ENCODE results near the gene CLP1.
"Not testable (repeated sequence)": the region's sequence is repeated elsewhere in the genome, so short reads cannot be mapped to it uniquely, and the experiment has no call there.

The CLP1 gene

GRCh38 chr11:57647372-57647771, 10.2 kb upstream of the CLP1 start:
- Histone ChIP-seq H3K27me3 (ENCODE audit: control insufficient read depth in 5 of 5, insufficient read depth in 4 of 5, low read length in 5 of 5) (peaks cover 33 to 48% (median 39%) of the 10 kb centered on the region in 5 donors), H3K9ac (ENCODE audit: low read length in 5 of 5) (no peak overlapping the region)

GRCh38 chr11:57647960-57648800, 9.4 kb upstream of the CLP1 start:
- no peaks in the 10 kb centered on the region for H3K9me3 ChIP-seq (ENCODE audit: control insufficient read depth in 5 of 5, low read length in 5 of 5)
- peaks cover 0 to 55% (median 41%) of the 10 kb centered on the region in 5 donors for H3K4me1 ChIP-seq (ENCODE audit: control insufficient read depth in 5 of 5, insufficient read depth in 5 of 5, low read length in 5 of 5)
- H3K27ac ChIP-seq (ENCODE audit: low read depth, low read length): no peak overlapping the region
- H3K36me3 ChIP-seq (ENCODE audit: control insufficient read depth in 5 of 5, insufficient read depth in 5 of 5, low read length in 5 of 5): no peaks in the 10 kb centered on the region
- peak overlapping the region in 1 of 5 donors; percentile 20 for H3K9ac ChIP-seq (ENCODE audit: low read length in 5 of 5)
- H3K4me3 ChIP-seq (ENCODE audit: low read depth in 1 of 5, low read length in 5 of 5): peak overlapping the region in 4 of 5 donors; percentile 45 to 64 (median 60)
- H3K27me3 ChIP-seq (ENCODE audit: control insufficient read depth in 5 of 5, insufficient read depth in 4 of 5, low read length in 5 of 5): peaks cover 33 to 48% (median 39%) of the 10 kb centered on the region in 5 donors

More at GRCh38 chr11:57647372-57647771, 10.2 kb upstream of the CLP1 start:
- Histone ChIP-seq H3K27ac (ENCODE audit: low read depth, low read length) (no peak overlapping the region), H3K4me3 (ENCODE audit: low read depth in 1 of 5, low read length in 5 of 5) (no peak overlapping the region), H3K4me1 (ENCODE audit: control insufficient read depth in 5 of 5, insufficient read depth in 5 of 5, low read length in 5 of 5) (peaks cover 0 to 49% (median 41%) of the 10 kb centered on the region in 5 donors), H3K9me3 (ENCODE audit: control insufficient read depth in 5 of 5, low read length in 5 of 5) (no peaks in the 10 kb centered on the region), H3K36me3 (ENCODE audit: control insufficient read depth in 5 of 5, insufficient read depth in 5 of 5, low read length in 5 of 5) (no peaks in the 10 kb centered on the region)

GRCh38 chr11:57648801-57649735, 8.5 kb upstream of the CLP1 start:
- H3K4me1 ChIP-seq (ENCODE audit: control insufficient read depth in 5 of 5, insufficient read depth in 5 of 5, low read length in 5 of 5): peaks cover 0 to 55% (median 41%) of the 10 kb centered on the region in 5 donors
- peak overlapping the region; percentile 45 to 64 (median 57) for H3K4me3 ChIP-seq (ENCODE audit: low read depth in 1 of 5, low read length in 5 of 5)
- H3K27ac ChIP-seq (ENCODE audit: low read depth, low read length): no peak overlapping the region
- no peaks in the 10 kb centered on the region for H3K9me3 ChIP-seq (ENCODE audit: control insufficient read depth in 5 of 5, low read length in 5 of 5)
- no peaks in the 10 kb centered on the region for H3K36me3 ChIP-seq (ENCODE audit: control insufficient read depth in 5 of 5, insufficient read depth in 5 of 5, low read length in 5 of 5)
- H3K27me3 ChIP-seq (ENCODE audit: control insufficient read depth in 5 of 5, insufficient read depth in 4 of 5, low read length in 5 of 5): peaks cover 33 to 48% (median 39%) of the 10 kb centered on the region in 5 donors
- peak overlapping the region in 3 of 5 donors; percentile 28 to 42 (median 37) for H3K9ac ChIP-seq (ENCODE audit: low read length in 5 of 5)

GRCh38 chr11:57649826-57650738, 7.5 kb upstream of the CLP1 start, which contains the start of gene YPEL4:
Gene YPEL4, minus strand, starts transcription at chr11:57649912. Its CDS starts 2,805 bp downstream, at chr11:57647107.
- Histone ChIP-seq H3K36me3 (ENCODE audit: control insufficient read depth in 5 of 5, insufficient read depth in 5 of 5, low read length in 5 of 5) (no peaks in the 10 kb centered on the region), H3K27me3 (ENCODE audit: control insufficient read depth in 5 of 5, insufficient read depth in 4 of 5, low read length in 5 of 5) (peaks cover 33 to 48% (median 39%) of the 10 kb centered on the region in 5 donors), H3K4me3 (ENCODE audit: low read depth in 1 of 5, low read length in 5 of 5) (peak within 1 kb of the TSS; percentile 46 to 64 (median 57)), H3K4me1 (ENCODE audit: control insufficient read depth in 5 of 5, insufficient read depth in 5 of 5, low read length in 5 of 5) (peaks cover 0 to 53% (median 38%) of the 10 kb centered on the region in 5 donors), H3K27ac (ENCODE audit: low read depth, low read length) (no peak within 1 kb of the TSS), H3K9me3 (ENCODE audit: control insufficient read depth in 5 of 5, low read length in 5 of 5) (no peaks in the 10 kb centered on the region), H3K9ac (ENCODE audit: low read length in 5 of 5) (peak within 1 kb of the TSS in 3 of 5 donors; percentile 28 to 42 (median 37))

- Histone ChIP-seq H3K27me3 (ENCODE audit: control insufficient read depth in 5 of 5, insufficient read depth in 4 of 5, low read length in 5 of 5) (peaks cover 33 to 45% (median 39%) of the 10 kb centered on the region in 5 donors), H3K4me3 (ENCODE audit: low read depth in 1 of 5, low read length in 5 of 5) (no peak overlapping the region), H3K9ac (ENCODE audit: low read length in 5 of 5) (no peak overlapping the region), H3K9me3 (ENCODE audit: control insufficient read depth in 5 of 5, low read length in 5 of 5) (no peaks in the 10 kb centered on the region), H3K4me1 (ENCODE audit: control insufficient read depth in 5 of 5, insufficient read depth in 5 of 5, low read length in 5 of 5) (peaks cover 0 to 46% (median 38%) of the 10 kb centered on the region in 5 donors), H3K27ac (ENCODE audit: low read depth, low read length) (no peak overlapping the region), H3K36me3 (ENCODE audit: control insufficient read depth in 5 of 5, insufficient read depth in 5 of 5, low read length in 5 of 5) (no peaks in the 10 kb centered on the region)
Measured at GRCh38 chr11:57650739-57651090, 6.8 kb upstream of the CLP1 start.

- Histone ChIP-seq H3K4me3 (ENCODE audit: low read depth in 1 of 5, low read length in 5 of 5) (no peak overlapping the region), H3K27me3 (ENCODE audit: control insufficient read depth in 5 of 5, insufficient read depth in 4 of 5, low read length in 5 of 5) (peaks cover 26 to 38% (median 36%) of the 10 kb centered on the region in 5 donors)
Measured at GRCh38 chr11:57651408-57651807, 6.2 kb upstream of the CLP1 start.

GRCh38 chr11:57652230-57652629, 5.3 kb upstream of the CLP1 start:
- not testable (repeated sequence) for H3K9me3 ChIP-seq (ENCODE audit: control insufficient read depth in 5 of 5, low read length in 5 of 5); H3K27ac ChIP-seq (ENCODE audit: low read depth, low read length); H3K36me3 ChIP-seq (ENCODE audit: control insufficient read depth in 5 of 5, insufficient read depth in 5 of 5, low read length in 5 of 5); H3K4me3 ChIP-seq (ENCODE audit: low read depth in 1 of 5, low read length in 5 of 5); H3K9ac ChIP-seq (ENCODE audit: low read length in 5 of 5)
- Histone ChIP-seq H3K4me1 (ENCODE audit: control insufficient read depth in 5 of 5, insufficient read depth in 5 of 5, low read length in 5 of 5) (peaks cover 0 to 38% (median 31%) of the 10 kb centered on the region in 5 donors), H3K27me3 (ENCODE audit: control insufficient read depth in 5 of 5, insufficient read depth in 4 of 5, low read length in 5 of 5) (peaks cover 21 to 30% (median 28%) of the 10 kb centered on the region in 5 donors)

More at GRCh38 chr11:57651408-57651807, 6.2 kb upstream of the CLP1 start:
- no peak overlapping the region for H3K27ac ChIP-seq (ENCODE audit: low read depth, low read length)
- H3K9me3 ChIP-seq (ENCODE audit: control insufficient read depth in 5 of 5, low read length in 5 of 5): no peaks in the 10 kb centered on the region
- peaks cover 0 to 39% (median 33%) of the 10 kb centered on the region in 5 donors for H3K4me1 ChIP-seq (ENCODE audit: control insufficient read depth in 5 of 5, insufficient read depth in 5 of 5, low read length in 5 of 5)
- no peaks in the 10 kb centered on the region for H3K36me3 ChIP-seq (ENCODE audit: control insufficient read depth in 5 of 5, insufficient read depth in 5 of 5, low read length in 5 of 5)
- H3K9ac ChIP-seq (ENCODE audit: low read length in 5 of 5): no peak overlapping the region

GRCh38 chr11:57652662-57653061, 4.9 kb upstream of the CLP1 start:
- Histone ChIP-seq H3K9me3 (ENCODE audit: control insufficient read depth in 5 of 5, low read length in 5 of 5) (no peaks in the 10 kb centered on the region), H3K27ac (ENCODE audit: low read depth, low read length) (no peak overlapping the region), H3K27me3 (ENCODE audit: control insufficient read depth in 5 of 5, insufficient read depth in 4 of 5, low read length in 5 of 5) (peaks cover 21 to 26% (median 23%) of the 10 kb centered on the region in 5 donors), H3K4me3 (ENCODE audit: low read depth in 1 of 5, low read length in 5 of 5) (no peak overlapping the region), H3K36me3 (ENCODE audit: control insufficient read depth in 5 of 5, insufficient read depth in 5 of 5, low read length in 5 of 5) (no peaks in the 10 kb centered on the region), H3K4me1 (ENCODE audit: control insufficient read depth in 5 of 5, insufficient read depth in 5 of 5, low read length in 5 of 5) (peaks cover 0 to 37% (median 27%) of the 10 kb centered on the region in 5 donors), H3K9ac (ENCODE audit: low read length in 5 of 5) (peak overlapping the region in 1 of 5 donors; percentile 51)

GRCh38 chr11:57653163-57653562, 4.4 kb upstream of the CLP1 start:
- Histone ChIP-seq H3K36me3 (ENCODE audit: control insufficient read depth in 5 of 5, insufficient read depth in 5 of 5, low read length in 5 of 5) (no peaks in the 10 kb centered on the region), H3K27me3 (ENCODE audit: control insufficient read depth in 5 of 5, insufficient read depth in 4 of 5, low read length in 5 of 5) (peaks cover 18 to 21% (median 19%) of the 10 kb centered on the region in 5 donors), H3K9ac (ENCODE audit: low read length in 5 of 5) (peak overlapping the region in 1 of 5 donors; percentile 51), H3K9me3 (ENCODE audit: control insufficient read depth in 5 of 5, low read length in 5 of 5) (no peaks in the 10 kb centered on the region), H3K4me3 (ENCODE audit: low read depth in 1 of 5, low read length in 5 of 5) (no peak overlapping the region), H3K27ac (ENCODE audit: low read depth, low read length) (no peak overlapping the region), H3K4me1 (ENCODE audit: control insufficient read depth in 5 of 5, insufficient read depth in 5 of 5, low read length in 5 of 5) (peaks cover 2 to 38% (median 26%) of the 10 kb centered on the region in 5 donors)

All from subcutaneous abdominal adipose tissue (tissue), 5 donors.